Heart right ventricle (tissue), 16 donors: ENCODE measurements around the gene NBL1. TPM values are rescaled to one million over a fixed set of nuclear protein-coding genes. Genes with fewer than 3 reads are reported as not detected.

ENCODE experiments used
- ATAC-seq, 8 donors: fragments of 200-7000 bp; cut with Tn5 transposase; one replicate each; pipeline ENCODE4 v1.9.1; 2020; ENCODE audit warnings: mild to moderate bottlenecking in 8 of 8, moderate library complexity in 8 of 8, moderate number of reproducible peaks in 1 of 8
- DNase-seq, 2 donors: peaks; one replicate each; pipeline ENCODE4 v3.0.0-alpha.2; 2020
- H3K27ac ChIP-seq, 10 donors: fragments of 200-600 bp; sonication (generic) in 2 of 10; one replicate each; pipeline versions ENCODE4 v1.5.0 to v1.8.0; 2020 to 2022; ENCODE audit warnings: mild to moderate bottlenecking in 3 of 10
- H3K27me3 ChIP-seq, 7 donors: fragments of 200-600 bp; one replicate each; pipeline ENCODE4 v1.8.0; 2021 to 2022; ENCODE audit warnings: mild to moderate bottlenecking in 2 of 7
- H3K36me3 ChIP-seq, 9 donors: fragments of 200-600 bp; sonication (generic) in 1 of 9; one replicate each; pipeline versions ENCODE4 v1.5.0 to v1.8.0; 2020 to 2022; ENCODE audit warnings: mild to moderate bottlenecking in 2 of 9
- H3K4me1 ChIP-seq, 9 donors: fragments of 200-600 bp; sonication (generic) in 1 of 9; one replicate each; pipeline versions ENCODE4 v1.5.0 to v1.8.0; 2020 to 2022; ENCODE audit warnings: mild to moderate bottlenecking in 4 of 9
- H3K4me3 ChIP-seq, 10 donors: fragments of 200-600 bp; sonication (generic) in 2 of 10; one replicate each; pipeline versions ENCODE4 v1.5.0 to v1.8.0; 2020 to 2022; ENCODE audit warnings: mild to moderate bottlenecking in 7 of 10, moderate library complexity in 2 of 10
- H3K9me3 ChIP-seq, 11 donors: fragments of 200-600 bp in 10 of 11; sonication (generic) in 2 of 11; one replicate each; pipeline versions ENCODE4 v1.5.0 to v1.8.0; 2013 to 2022; ENCODE audit warnings: mild to moderate bottlenecking in 2 of 11, control low read depth in 1 of 11, moderate library complexity in 1 of 11
- CTCF ChIP-seq, 9 donors: fragments of 200-600 bp; sonication (generic) in 2 of 9; IDR thresholded peaks; one replicate each; pipeline versions ENCODE4 v1.5.0 to v1.8.0; 2021 to 2022; ENCODE audit warnings: antibody characterized with exemption in 9 of 9, mild to moderate bottlenecking in 5 of 9, moderate library complexity in 1 of 9
- WGBS, 2 donors: extraction: QIAGEN DNeasy Blood & Tissue Kit; methylation state at CpG; one replicate each; pipeline ENCODE4 v1.1.7; 2013; ENCODE audit warnings: inconsistent platforms in 1 of 2; 5-methylcytosine and 5-hydroxymethylcytosine counted together
- intact Hi-C, 10 donors: fragments of 100-400 bp; cut with DNase I; formaldehyde crosslinking; loops; one replicate each; pipeline versions ENCODE4 v1.11.1 to v1.14.2; 2022
- polyA plus RNA-seq, 2 donors: library from polyadenylated mRNA; stranded (reverse); fragments of 200-250 nt; gene quantifications; one replicate each; pipeline ENCODE4 v1.2.3, GENCODE V29; 2013
- total RNA-seq, 10 donors: library from RNA; stranded (reverse); fragmentation: NEBNext Ultra II Directional in 3 of 10; extraction: Animal tissue kit (Norgen Biotek cat#: 25700) in 3 of 10; gene quantifications; one replicate each; pipeline versions ENCODE4 v1.2.1 to v1.2.4, GENCODE V29; 2021 to 2023
- donor health status: Arrhythmogenic right ventricular cardiomyopathy.
- donor health status: ischemic (EF 13 %, LVEDD 7.1; RV severe dilation, severe dysfunction).
- donor health status: healthy with polysubstance abuse.
- donor health status: DM: no; HTN: yes; CAD: no.
- donor health status: DM: no; HTN: no; CAD: no.
- donor health status: ischemic (EF 25% LVEDD 6.9; RV normal size, moderate dysfunction).
- donor health status: ischemic (EF 25% LVEDD 5.7; RV mildly dilated, moderate dysfunction).
- donor health status: healthy.
- donor health status: DM: yes; HTN: yes; CAD: no.
- donor health status: Ischemic cardiomyopathy.
- donor health status: ischemic (EF 35%, LVEDD 5.7; RV mildly dilated, moderate dysfunction).
- donor health status: nonischemic (EF 11% LVEDD 7.7; RV severe dilation, severe dysfunction).
- donor health status: DM: yes; HTN: yes; CAD: no.
- donor health status: PGD.
- donor health status: ischemic (EF 29% LVEDD 5.4; RV normal size, mild dysfunction).
- donor health status: nonischemic (EF 23%, LVEDD 6.1; RV moderate dilation, normal function).

The NBL1 gene
- total and polyA plus RNA-seq, 12 donors = 18.5 to 48.7 (median 38.3) TPM

GRCh38 chr1:19661721-19662228 is 17.7 kb downstream of the NBL1 start:
- TF ChIP-seq CTCF (IDR thresholded peaks at IDR 0.05) = peak; percentile 54 to 84 (median 78)
- intact Hi-C loops = loop anchor here in 7 of 10 donors (1.0 to 5.0 kb wide), 3 partner anchors 41 to 43 kb away; no protein-coding TSS in a partner anchor
- no peak for DNase-seq
- no peak for ATAC-seq
- no peak overlapping the region for H3K4me3 ChIP-seq
- peaks cover 21 to 49% (median 40%) of the 10 kb centered on the region in 7 donors for H3K27me3 ChIP-seq
- H3K9me3 ChIP-seq = no peaks in the 10 kb centered on the region
- H3K4me1 ChIP-seq = peaks cover 3 to 24% (median 6%) of the 10 kb centered on the region in 9 donors
- H3K36me3 ChIP-seq = peaks cover 0 to 23% (median 0%) of the 10 kb centered on the region in 9 donors
- no peak overlapping the region for H3K27ac ChIP-seq
- WGBS, 2 donors = 13% methylated on average over 9 of the region's 9 CpGs

GRCh38 chr1:19662313-19662712 is 18.2 kb downstream of the NBL1 start:
- Histone ChIP-seq H3K36me3 (peaks cover 0 to 17% (median 0%) of the 10 kb centered on the region in 9 donors), H3K27ac (no peak overlapping the region), H3K4me1 (peaks cover 3 to 24% (median 6%) of the 10 kb centered on the region in 9 donors), H3K4me3 (no peak overlapping the region), H3K27me3 (peaks cover 21 to 53% (median 45%) of the 10 kb centered on the region in 7 donors), H3K9me3 (no peaks in the 10 kb centered on the region)
- 66 to 67% methylated on average over 3 of the region's 3 CpGs for WGBS, 2 donors
- intact Hi-C loops = loop anchor here in 5 of 10 donors (1.0 to 5.0 kb wide), 3 partner anchors 40 to 42 kb away; no protein-coding TSS in a partner anchor
- DNase-seq (no peak), ATAC-seq (no peak)
- TF ChIP-seq CTCF (IDR thresholded peaks at IDR 0.05) = no peak

GRCh38 chr1:19664453-19665185 is 20.5 kb downstream of the NBL1 start, which contains the start of gene HTR6:
Gene HTR6, plus strand, starts transcription at chr1:19664875. Its CDS starts 879 bp downstream, at chr1:19665754.
- no peaks in the 10 kb centered on the region for H3K36me3 ChIP-seq
- H3K27me3 ChIP-seq = peaks cover 21 to 64% (median 56%) of the 10 kb centered on the region in 7 donors
- intact Hi-C loops = loop anchor here in 4 of 10 donors (5.0 kb wide), 1 partner anchor 38 kb away; no protein-coding TSS in a partner anchor
- no peak for TF ChIP-seq CTCF (IDR thresholded peaks at IDR 0.05)
- no peaks in the 10 kb centered on the region for H3K9me3 ChIP-seq
- peak within 1 kb of the TSS in 9 of 10 donors; percentile 12 to 39 (median 23) for H3K4me3 ChIP-seq
- no peak within 1 kb of the TSS for H3K27ac ChIP-seq
- ATAC-seq (no peak), DNase-seq (no peak)
- H3K4me1 ChIP-seq = peaks cover under 1 to 17% (median 5%) of the 10 kb centered on the region in 9 donors
- 4% methylated on average over 29 to 79 of the region's 80 CpGs for WGBS, 2 donors

GRCh38 chr1:19665186-19665495 is 21.0 kb downstream of the NBL1 start:
- Histone ChIP-seq H3K27ac (no peak overlapping the region), H3K36me3 (no peaks in the 10 kb centered on the region), H3K9me3 (no peaks in the 10 kb centered on the region), H3K27me3 (peaks cover 21 to 69% (median 56%) of the 10 kb centered on the region in 7 donors), H3K4me1 (peaks cover 0 to 12% (median 1%) of the 10 kb centered on the region in 9 donors), H3K4me3 (peak overlapping the region in 7 of 10 donors; percentile 21 to 39 (median 24))
- WGBS, 2 donors = 0 to 1% methylated on average over 12 to 23 of the region's 23 CpGs
- ATAC-seq (no peak), DNase-seq (no peak)
- no peak for TF ChIP-seq CTCF (IDR thresholded peaks at IDR 0.05)
- intact Hi-C loops = loop anchor here in 1 of 10 donors (5.0 kb wide), 1 partner anchor 37 kb away; no protein-coding TSS in a partner anchor
